ENCODE data around the gene CTAGE8.
"Not testable (repeated sequence)": the region's sequence is repeated elsewhere in the genome, so short reads cannot be mapped to it uniquely, and the experiment has no call there.

- not testable (repeated sequence) for TF ChIP-seq EZH2 (IDR thresholded peaks at IDR 0.05; ENCODE audit: insufficient read depth, poor library complexity, severe bottlenecking); EZH2phosphoT487 (IDR thresholded peaks at IDR 0.05; ENCODE audit: insufficient read depth, low read depth)
Observed at GRCh38 chr7:144287171-144287784, 18.2 kb upstream of the CTAGE8 start.
